Tibial artery (tissue), 4 donors: ENCODE data around the gene MKLN1.

Source experiments
- DNase-seq, 2 donors: peaks; one replicate each; pipeline ENCODE4 v3.0.0-alpha.2; 2019
- H3K27ac ChIP-seq, 2 donors: fragments of 200-600 bp; sonication (generic) in 1 of 2; 1 replicate in 1 of 2; 2 replicates in 1 of 2; pipeline ENCODE4 v1.5.1; 2018 to 2019; ENCODE audit warnings: mild to moderate bottlenecking in 1 of 2
- H3K27me3 ChIP-seq, 2 donors: fragments of 200-600 bp; sonication (generic) in 1 of 2; one replicate each; pipeline versions ENCODE4 v1.5.1 to v1.6.0; 2016 to 2019
- H3K36me3 ChIP-seq, 3 donors: fragments of 200-600 bp; sonication (generic) in 2 of 3; one replicate each; pipeline ENCODE4 v1.5.1; 2016 to 2019; ENCODE audit warnings: mild to moderate bottlenecking in 2 of 3
- H3K4me1 ChIP-seq, 4 donors: fragments of 200-600 bp; sonication (generic) in 2 of 4; 1 replicate in 3 of 4; 2 replicates in 1 of 4; pipeline ENCODE4 v1.5.1; 2016 to 2019
- H3K4me3 ChIP-seq, 2 donors: fragments of 200-600 bp; sonication (generic) in 1 of 2; 1 replicate in 1 of 2; 2 replicates in 1 of 2; pipeline ENCODE4 v1.5.1; 2018 to 2019; ENCODE audit warnings: mild to moderate bottlenecking in 2 of 2
- H3K9me3 ChIP-seq, 3 donors: fragments of 200-600 bp; sonication (generic) in 1 of 3; one replicate each; pipeline ENCODE4 v1.5.1; 2016 to 2019
- CTCF ChIP-seq, 2 experiments: fragments of 200-600 bp in 1 of 2; fragments of 450-650 bp in 1 of 2; IDR thresholded peaks; one replicate each; pipeline ENCODE4 v1.5.1; 2017 to 2019; ENCODE audit warnings: antibody characterized with exemption in 2 of 2, mild to moderate bottlenecking in 1 of 2, moderate library complexity in 1 of 2
- intact Hi-C: fragments of 100-400 bp; cut with DNase I; formaldehyde crosslinking; loops from one replicate; pipeline ENCODE4 v1.15.0; 2023; ENCODE audit warnings: low total_unique reads

MKLN1 gene

DNA sequence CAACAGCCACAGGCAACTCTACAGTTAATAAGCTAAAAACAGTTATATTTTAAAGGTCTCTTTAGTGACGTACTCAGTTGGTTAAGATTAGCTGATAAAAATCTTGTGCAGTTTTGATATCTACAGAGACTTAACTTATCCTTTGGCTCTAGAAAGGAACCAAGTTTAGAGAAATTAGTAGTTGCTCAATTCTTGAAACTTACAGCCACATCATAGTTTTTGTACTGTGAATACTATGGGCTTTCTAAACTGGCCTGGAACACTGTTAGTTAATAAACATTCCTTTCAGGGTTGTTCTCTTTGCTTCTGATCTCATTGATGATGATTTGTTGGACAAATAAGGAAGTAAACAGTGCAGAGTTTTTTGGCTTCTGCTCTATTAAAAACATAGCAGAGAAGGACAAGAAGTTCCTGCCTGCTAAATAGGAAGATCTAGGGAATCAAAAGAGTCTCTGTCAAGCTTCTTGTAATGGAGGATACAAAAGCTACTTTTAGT is 73.1 kb downstream of the MKLN1 start:
- no peak for TF ChIP-seq CTCF (IDR thresholded peaks at IDR 0.05)
- Histone ChIP-seq H3K27ac (peak overlapping the region; percentile 65 to 68), H3K4me3 (no peak overlapping the region), H3K4me1 (peaks cover 0 to 41% (median 12%) of the 10 kb centered on the region in 4 donors), H3K36me3 (peaks cover 8 to 17% (median 16%) of the 10 kb centered on the region in 3 donors), H3K9me3 (peaks cover 0 to 7% (median 0%) of the 10 kb centered on the region in 3 donors), H3K27me3 (no peaks in the 10 kb centered on the region)
- no peak for DNase-seq
- intact Hi-C loops = no loop called here

GRCh38 chr7:131401194-131401593 is 73.5 kb downstream of the MKLN1 start:
- TF ChIP-seq CTCF (IDR thresholded peaks at IDR 0.05) = no peak
- Histone ChIP-seq H3K4me3 (no peak overlapping the region), H3K4me1 (peaks cover 0 to 41% (median 12%) of the 10 kb centered on the region in 4 donors), H3K36me3 (peaks cover 8 to 17% (median 16%) of the 10 kb centered on the region in 3 donors), H3K27ac (peak overlapping the region; percentile 65 to 68), H3K9me3 (peaks cover 0 to 7% (median 0%) of the 10 kb centered on the region in 3 donors), H3K27me3 (no peaks in the 10 kb centered on the region)
- intact Hi-C loops = no loop called here
- DNase-seq = no peak

- peak overlapping the region in 1 of 2 donors; percentile 68 for H3K27ac ChIP-seq
- intact Hi-C loops = no loop called here
- H3K27me3 ChIP-seq = no peaks in the 10 kb centered on the region
- peaks cover 0 to 7% (median 0%) of the 10 kb centered on the region in 3 donors for H3K9me3 ChIP-seq
- no peak overlapping the region for H3K4me3 ChIP-seq
- no peak for DNase-seq
- peaks cover 0 to 54% (median 12%) of the 10 kb centered on the region in 4 donors for H3K4me1 ChIP-seq
- TF ChIP-seq CTCF (IDR thresholded peaks at IDR 0.05) = no peak
- peaks cover 8 to 17% (median 13%) of the 10 kb centered on the region in 3 donors for H3K36me3 ChIP-seq
These were observed 75.6 kb downstream of the MKLN1 start for GRCh38 chr7:131403322-131403721.

- H3K36me3 ChIP-seq = peaks cover 8 to 17% (median 11%) of the 10 kb centered on the region in 3 donors
- no peak for DNase-seq
- intact Hi-C loops = no loop called here
- no peak overlapping the region for H3K27ac ChIP-seq
- no peaks in the 10 kb centered on the region for H3K27me3 ChIP-seq
- H3K4me3 ChIP-seq = no peak overlapping the region
- H3K4me1 ChIP-seq = peaks cover 0 to 58% (median 14%) of the 10 kb centered on the region in 4 donors
- TF ChIP-seq CTCF (IDR thresholded peaks at IDR 0.05) = no peak
- H3K9me3 ChIP-seq = peaks cover 0 to 7% (median 0%) of the 10 kb centered on the region in 3 donors
These were observed 76.7 kb downstream of the MKLN1 start for GRCh38 chr7:131404226-131404911.

GRCh38 chr7:131409129-131409766 is 81.6 kb downstream of the MKLN1 start:
- peaks cover 15 to 28% (median 17%) of the 10 kb centered on the region in 3 donors for H3K36me3 ChIP-seq
- H3K9me3 ChIP-seq = no peaks in the 10 kb centered on the region
- H3K27me3 ChIP-seq = no peaks in the 10 kb centered on the region
- no peak overlapping the region for H3K4me3 ChIP-seq
- H3K4me1 ChIP-seq = peaks cover 0 to 28% (median 3%) of the 10 kb centered on the region in 4 donors
- no peak overlapping the region for H3K27ac ChIP-seq
- TF ChIP-seq CTCF (IDR thresholded peaks at IDR 0.05) = no peak
- intact Hi-C loops = no loop called here
- DNase-seq = no peak
